NOMO-1 treated with dmso at 0.1 percent for 144 hours (cell line): ENCODE data around the gene PPAT.
"Not testable (repeated sequence)": the region's sequence is repeated elsewhere in the genome, so short reads cannot be mapped to it uniquely, and the experiment has no call there.

ENCODE experiments used
- DNase-seq: peaks from one replicate; lab custom pipeline; 2025; ENCODE audit not compliant: unreplicated experiment; lab: John Stamatoyannopoulos, UW

PPAT gene

DNA sequence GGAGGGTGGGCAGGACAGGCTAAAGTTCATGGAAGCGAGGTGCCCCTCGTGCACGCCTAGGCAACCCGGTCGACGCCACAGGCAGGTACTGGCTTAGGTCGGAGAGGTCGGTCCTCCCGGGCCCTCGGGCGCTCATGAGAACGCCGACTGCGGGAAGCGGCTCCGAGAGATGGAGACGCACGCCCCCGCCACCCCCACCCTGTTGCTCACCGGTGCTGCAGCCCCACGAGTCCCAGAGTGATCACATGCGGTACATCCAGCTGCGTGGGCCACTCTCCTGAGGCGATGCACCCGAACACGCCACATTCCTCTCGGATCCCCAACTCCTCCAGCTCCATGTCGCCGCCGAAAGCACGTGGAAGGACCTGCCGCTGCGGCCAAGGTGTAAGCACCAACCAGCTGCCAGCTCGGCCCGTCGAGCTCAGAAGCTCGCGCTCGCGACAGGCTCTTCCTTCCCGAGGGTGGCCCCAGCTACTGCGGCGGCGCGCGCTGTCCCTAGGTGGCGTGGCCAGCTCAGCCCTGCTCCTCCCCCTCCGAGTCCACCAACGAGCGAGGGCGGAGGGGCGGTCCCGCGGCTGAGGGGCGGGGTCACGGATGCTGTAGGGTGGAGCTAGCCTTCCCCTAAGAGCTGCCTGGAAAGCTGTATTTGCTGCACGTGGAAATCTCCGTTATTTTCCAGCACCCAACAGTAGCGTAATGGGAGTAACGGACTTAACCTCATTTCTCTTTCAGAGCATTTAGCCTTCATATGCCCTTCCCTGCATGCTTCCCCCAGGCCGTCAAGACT, at the start of gene PPAT:
PPAT (minus strand) TSS at position 476 of the 787 bp plus-strand sequence; CDS start at position 338, 138 bp downstream.
- peak; percentile 96 for DNase-seq

DNA sequence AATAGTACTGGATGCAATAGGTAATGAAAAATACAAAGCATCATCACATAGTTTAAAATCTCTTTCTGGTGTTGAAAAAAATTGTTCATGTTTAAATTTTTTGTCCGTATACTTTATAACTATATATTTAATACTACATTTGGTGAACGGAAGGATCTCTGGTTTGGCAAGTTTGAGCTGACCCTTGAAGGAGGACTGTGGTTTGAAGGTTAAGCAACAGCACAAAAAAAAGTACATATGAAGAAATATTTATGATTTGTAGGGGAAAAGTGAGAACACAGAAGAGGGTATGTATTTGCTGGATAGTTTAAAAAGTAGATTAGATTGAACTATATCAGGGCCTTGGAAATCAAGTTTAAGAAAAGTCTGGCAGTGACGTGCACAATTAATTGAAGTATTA, 45.3 kb upstream of the PPAT start:
- peak; percentile 9 for DNase-seq

DNA sequence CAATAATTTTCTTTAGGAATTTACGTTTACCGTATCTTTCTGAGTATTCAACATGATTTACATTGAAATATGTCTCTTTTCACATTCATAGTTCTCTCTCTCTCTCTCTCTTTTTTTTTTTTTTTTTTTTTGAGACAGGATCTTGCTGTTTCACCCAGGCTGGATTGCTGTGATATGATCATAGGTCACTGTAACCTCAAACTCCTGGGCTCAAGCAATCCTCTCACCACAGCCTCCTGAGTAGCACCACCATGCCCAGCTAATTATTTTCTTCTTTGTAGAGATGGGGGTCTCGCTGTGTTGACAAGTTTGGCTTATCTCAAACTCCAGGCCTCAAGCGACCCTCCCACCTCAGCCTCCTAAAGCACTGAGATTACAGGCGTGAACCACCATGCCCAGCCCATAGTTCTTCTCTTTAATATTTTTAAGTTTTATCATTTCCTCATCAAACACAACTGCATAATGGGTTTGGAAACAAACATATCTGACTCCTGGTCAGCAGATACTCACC, 41.8 kb upstream of the PPAT start:
- no peak for DNase-seq

DNA sequence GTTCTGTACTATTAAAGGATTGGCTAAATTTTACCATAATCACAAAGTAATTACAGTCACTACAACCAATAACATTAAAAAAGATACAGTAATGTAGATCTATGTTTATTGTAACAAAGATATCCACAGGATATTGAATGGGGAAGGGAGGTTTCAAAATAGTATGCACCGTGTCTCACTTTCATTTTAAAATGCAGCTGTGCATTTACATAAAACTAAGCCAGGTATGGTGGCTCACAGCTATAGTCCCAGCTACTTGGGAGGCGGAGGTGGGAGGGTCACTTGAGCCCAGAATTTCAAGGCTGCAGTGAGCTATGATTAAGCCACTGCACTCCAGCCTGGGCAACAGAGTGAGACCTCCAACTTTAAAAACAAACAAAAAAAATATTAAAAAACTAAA, 40.5 kb upstream of the PPAT start:
- DNase-seq, result no peak

DNA sequence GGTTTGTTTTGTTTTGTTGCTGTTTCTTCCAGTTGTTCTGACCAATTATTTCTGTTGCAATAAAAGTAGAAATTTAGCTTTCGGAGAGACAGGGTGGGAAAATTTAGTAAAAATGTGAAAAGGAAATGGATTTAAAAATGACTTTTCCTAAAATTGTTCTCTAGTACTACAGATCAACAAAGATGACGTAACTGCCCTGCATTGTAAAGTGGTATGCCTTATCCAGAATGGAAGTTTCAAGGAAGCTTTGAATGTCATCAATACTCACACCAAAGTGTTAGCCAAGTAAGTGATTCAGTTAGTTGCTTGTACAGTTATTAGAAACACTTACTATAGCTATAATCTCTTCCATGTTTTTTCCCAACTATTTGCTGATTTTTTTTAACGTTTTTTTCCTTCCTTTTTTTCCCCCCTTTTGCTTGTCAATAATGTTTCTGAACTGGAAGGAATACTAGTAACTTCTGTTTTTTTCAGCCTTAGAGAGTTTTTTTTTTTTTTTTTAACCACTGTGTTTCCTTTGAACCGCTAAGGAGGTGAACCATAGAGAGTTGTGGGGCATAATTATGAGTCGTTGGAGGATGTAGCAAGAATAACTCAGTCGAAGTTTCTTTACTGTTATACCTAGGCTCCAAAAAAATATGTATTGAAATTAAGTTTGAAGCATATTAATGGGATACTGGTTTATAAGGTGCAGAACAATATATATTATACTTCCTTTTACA, 34.2 kb upstream of the PPAT start:
- peak; percentile 43 for DNase-seq

DNA sequence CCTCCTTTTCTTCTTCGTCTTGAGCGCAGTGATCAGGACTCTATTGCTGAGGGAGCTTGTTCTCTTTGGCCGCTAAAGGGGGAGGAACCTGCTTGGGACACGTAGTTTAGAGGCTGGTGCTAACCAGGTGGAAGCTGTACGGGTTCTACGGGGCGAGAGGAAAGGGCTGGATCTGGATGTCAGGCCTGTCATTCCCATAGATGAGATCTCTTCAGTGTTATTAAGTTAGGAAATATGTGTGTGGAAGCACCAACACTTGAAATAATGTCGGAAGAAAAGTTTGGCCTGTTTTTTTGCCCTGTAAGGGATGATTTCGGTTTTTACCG, 32.6 kb upstream of the PPAT start:
- DNase-seq, result no peak

DNA sequence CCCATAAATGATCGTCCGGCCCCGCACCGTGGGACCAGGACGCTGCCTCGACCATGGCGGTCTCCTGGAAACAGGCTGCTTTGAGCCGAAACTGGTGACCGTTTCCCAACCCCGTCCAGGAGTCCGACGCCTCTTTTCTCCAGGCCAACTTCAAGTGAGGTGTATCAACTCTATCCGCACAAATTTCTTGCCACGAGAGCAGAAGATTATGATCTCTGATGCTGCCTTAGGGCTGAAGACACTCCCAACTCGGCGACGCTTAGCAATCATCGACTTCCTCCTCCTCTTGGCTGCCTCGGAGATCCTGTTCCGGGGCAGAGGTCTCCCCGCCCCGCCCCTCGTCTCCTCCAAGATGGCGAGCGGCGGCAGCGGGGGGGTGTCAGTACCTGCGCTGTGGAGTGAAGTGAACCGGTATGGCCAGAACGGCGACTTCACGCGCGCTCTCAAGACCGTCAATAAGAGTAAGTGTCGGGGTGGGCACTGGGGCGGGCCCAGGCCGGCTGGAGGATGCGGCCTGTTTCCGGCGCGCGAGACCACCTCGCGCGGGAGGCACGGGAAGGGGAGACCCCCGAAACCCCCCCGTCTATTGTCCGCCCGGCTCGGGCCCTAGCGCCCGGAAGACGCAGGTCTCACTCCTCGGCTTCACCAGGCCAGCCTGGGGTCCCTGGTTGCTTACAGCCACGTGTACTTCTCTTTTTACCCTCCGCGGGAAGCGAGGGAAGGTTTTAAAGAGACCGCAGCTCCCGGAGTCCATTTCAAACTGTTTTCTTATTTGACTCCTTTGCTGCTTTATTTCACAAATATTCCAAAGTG, 32.1 kb upstream of the PPAT start, which contains the start of gene SRP72:
SRP72 (plus strand) TSS at position 334 of the 813 bp plus-strand sequence; CDS start at position 353, 19 bp downstream.
- peak; percentile 82 for DNase-seq

DNA sequence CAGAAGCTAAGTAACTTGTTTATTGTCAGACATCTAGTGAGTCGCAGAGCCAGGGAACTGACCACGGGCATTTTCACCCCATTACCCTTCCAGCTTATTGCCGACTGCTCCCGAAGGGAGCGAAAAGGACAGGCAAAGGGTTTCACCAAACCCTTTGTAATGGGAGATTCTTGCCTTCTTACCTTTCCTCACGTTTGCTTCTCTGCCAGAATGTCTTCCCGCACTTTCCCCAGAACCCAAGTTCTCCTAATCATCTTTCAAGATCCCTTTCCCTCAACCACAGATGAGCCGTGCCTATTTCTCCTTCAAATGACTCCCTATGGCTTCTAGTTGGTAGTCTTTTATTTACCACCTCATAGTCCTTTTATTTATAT, 31.5 kb upstream of the PPAT start:
- no peak for DNase-seq

DNA sequence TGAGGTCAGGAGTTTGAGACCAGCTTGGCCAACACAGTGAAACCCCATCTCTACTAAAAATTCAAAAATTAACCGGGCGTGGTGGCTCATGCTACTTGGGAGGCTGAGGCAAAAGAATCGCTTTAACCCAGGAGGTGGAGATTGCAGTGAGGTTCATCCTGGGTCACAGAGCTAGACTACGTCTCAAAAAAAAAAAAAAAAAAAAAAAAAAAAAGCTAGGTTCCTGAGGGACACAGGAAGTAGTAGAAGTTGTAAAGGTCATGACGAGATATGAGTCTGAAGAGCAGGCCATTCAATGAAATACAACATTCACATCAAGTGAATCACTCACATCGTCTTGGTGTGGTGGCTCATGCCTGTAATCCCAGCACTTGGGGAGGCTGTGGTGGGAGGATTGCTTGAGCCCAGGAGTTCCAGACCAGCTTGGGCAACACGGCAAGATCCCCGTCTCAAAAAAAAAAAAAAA, 30.9 kb upstream of the PPAT start:
- peak; percentile 7 for DNase-seq

DNA sequence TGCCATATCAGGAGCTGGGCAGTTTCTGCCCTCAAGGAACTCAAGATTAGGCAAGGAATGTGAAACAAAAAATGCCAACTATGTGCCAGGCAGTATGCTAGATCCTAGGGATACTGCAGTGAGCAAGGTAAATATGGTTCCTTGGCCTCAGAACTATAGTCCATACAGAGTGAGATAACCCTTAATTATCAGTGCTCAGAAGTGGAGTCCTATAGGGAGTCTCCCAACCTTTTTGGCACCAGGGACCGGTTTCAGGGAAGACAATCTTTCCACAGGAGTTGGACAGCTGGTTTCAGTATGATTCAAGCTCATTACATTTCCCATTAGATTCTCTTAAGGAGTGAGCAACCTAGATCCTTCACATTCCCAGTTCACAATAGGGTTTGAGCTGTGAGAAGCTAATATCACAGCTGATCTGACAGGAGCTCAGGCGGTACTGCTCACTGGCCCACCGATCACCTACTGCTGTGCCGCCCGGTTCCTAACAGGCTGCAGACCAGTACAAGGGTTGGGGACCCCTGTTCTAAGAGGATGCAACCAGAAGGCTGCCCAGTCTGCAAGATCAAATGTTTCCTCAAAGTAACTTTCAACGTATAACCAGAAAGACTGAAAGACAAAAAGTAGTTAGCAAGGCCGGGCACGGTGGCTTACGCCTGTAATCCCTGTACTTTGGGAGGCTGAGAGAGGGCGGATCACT, 30.3 kb upstream of the PPAT start:
- DNase-seq, result no peak

DNA sequence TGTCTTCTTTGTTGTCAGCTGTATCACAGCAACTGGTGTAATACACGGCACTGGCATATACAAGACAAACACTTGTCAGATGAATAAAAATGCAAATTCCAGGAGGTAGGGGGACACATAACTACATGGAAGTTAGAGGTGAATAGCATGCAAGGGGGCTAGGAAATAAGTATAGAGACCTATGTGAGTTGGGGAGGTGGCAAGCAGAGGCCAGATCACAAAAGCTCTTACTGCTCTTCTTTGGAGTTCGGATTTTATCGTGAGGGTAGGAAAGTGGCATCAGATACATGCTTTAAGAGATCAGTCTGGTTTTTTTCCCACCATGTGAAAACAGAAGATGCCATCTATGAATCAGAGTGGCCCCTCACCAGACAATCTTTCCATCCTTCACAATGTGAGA, 29.2 kb upstream of the PPAT start:
- no peak for DNase-seq

DNA sequence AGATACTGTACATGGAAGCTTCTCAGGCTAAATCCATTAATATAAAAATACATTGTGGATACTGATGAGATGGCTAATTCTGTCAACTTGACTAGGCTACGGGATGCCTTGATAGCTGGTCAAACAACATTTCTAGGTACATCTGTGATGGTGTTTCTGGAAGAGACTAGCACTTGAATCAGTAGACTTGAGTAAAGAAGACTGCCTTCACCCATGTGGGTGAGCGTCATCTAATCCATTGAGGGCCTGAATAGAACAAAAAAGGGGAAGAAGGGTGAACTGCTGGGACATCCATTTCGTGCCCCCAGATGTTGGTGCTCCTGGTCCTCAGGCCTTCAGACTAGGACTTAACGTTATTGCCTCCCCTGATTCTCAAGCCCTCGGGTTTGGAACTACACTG, 28.3 kb upstream of the PPAT start:
- no peak for DNase-seq

DNA sequence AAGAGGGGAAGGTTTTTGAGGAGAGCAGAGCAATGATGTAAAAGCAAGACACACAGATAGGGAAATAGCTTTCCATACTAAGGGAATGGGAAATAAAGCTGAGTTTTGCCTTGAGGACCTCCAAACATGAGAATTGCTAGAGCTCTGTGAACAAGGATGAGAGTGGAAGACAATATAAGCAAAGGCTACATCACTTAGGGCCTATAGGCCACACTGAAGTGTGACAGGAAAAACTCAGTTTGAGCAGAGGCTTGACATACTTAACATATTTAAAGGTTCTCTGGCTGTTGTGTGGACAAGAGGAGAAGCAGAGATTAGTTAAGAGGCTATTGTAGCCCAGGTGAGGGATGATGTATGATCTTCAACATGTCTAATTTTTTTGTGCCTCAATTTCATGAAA, 26.7 kb upstream of the PPAT start:
- DNase-seq, result no peak

DNA sequence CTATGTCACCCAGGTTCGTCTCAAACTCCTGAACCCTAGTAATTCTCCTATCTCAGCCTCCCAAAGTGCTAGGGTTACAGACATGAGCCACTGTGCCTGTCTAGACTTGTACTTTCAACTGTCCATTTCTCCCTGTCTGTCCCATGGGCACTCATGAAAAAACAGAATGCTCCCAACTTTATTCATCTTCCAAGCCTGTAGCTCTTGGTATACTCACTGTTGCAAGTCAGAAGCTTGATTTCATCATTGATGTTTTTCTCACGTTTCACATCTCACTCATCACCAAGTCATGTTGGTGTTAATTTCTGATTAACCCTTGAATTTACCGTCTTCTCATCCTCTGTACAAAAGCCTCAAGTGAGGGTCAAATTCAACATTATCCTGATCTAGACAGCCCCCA, 24.7 kb upstream of the PPAT start:
- no peak for DNase-seq

DNA sequence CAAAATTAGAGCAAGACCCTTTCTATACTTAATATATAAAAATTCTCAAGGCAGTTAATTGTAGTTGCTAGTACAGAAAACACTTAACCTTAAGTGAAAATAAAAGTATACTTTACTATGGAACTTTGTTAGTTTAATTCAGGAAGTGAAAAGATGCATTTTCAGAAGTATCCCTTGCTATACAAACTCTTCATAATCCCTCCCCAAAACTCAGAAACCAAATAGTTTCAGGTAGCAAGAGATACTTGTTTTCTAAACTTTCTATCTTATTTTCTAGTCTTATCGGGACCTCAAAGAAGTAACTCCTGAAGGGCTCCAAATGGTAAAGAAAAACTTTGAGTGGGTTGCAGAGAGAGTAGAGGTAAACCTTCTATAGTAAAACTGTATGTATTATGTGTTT, 14.9 kb upstream of the PPAT start:
- no peak for DNase-seq

DNA sequence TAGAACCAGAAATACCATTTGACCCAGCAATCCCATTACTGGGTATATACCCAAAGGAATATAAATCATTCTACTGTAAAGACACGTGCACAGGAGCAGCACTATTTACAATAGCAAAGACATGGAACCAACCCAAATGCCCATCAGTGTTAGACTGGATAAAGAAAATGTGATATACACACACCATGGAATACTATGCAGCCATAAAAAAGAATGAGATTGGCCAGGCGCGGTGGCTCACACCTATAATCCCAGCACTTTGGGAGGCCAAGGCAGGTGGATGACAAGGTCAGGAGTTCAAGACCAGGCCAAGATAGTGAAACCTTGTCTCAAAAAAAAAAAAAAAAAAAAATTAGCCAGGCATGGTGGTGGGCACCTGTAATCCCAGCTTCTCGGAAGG, 14.1 kb upstream of the PPAT start:
- DNase-seq, result not testable (repeated sequence)

DNA sequence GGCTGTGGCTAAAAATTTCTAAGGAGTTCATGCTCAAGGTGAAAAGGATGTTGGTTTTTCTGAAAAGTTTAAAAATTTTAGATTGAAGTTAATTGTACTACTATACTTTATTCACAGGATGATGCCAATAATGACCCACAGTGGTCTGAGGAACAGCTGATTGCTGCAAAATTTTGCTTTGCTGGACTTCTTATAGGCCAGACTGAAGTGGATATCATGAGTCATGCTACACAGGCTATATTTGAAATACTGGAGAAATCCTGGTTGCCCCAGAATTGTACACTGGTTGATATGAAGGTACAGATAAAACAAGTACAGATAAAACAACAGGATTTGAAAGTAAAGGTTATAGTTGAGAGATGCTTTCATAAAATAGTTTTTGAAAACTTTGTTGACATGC, 12.9 kb upstream of the PPAT start:
- DNase-seq, result no peak

DNA sequence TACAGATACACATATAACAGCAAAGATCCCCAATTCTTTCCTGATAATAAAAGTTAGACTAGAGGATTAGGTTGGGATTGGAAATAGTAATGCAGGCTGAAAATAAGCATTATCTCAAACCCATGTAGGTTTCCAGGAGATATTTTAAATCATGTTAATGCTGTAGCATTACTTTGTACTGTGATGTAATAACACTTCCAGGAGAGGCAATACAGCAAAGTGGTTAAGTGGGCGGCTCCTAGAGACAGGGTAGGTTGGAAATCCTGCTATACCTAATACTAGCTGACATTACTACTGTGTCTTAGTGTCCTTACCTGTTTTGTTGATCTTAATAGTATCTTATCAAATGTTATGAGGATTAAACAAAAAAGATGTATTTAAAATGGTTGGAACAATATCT, 10.3 kb upstream of the PPAT start:
- DNase-seq, result no peak

DNA sequence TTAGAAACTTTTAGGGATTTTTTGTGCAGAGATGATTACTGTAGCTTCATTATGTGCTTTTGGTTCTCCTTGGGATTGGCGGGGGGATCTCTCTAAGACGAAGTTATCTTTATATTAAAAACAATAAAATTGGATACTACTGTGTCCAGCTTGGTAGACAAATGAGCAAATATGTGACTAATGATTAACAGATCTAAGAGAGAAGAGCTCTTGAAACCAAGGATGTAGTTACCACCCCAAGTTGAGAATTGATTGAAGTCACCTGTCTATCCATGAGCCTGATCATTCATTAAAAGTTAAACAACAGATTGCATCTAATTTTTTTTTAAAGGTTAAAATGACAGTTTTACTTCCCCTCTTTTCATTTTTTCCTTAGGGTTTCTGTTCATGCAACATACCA, 9.3 kb upstream of the PPAT start:
- no peak for DNase-seq

DNA sequence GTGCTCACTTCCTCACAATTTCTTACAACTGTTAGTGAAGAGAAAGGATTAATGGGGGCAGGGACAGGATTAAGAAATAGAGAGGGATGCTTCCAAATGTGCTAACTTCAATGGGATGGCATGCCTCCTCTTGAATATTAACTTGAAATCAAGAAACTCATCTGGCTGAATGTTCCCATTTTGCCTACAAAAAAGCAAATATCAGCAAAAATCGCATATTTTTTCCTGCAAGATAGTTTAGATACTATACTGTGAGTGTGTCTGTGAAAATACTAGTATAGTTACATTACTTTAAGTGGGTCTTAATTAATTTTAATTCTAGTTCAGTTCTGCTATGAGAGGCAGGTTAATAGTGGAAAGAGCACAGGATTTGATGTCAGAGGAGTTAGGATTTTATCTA, 5.6 kb upstream of the PPAT start:
- DNase-seq, result no peak

DNA sequence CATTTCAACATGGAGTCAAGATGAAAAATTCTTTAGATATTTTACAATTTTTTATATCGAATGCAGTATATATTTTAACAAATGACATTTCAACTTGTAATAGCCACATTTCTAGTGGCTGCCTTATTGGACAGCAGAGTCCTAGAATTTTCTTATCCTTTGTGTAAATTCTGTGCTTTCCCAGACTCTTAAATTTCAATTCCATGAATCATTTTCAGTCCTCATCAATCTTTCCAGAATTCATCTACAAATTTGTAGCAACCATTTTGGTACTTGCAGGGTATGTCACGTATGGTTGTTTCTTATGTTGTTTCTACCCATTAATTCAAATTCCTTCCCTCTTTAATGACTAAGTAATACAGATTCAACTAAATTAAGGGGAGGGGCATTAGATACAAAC, 3.4 kb upstream of the PPAT start:
- no peak for DNase-seq
